Activated T-cell treated with anti-CD3 and anti-CD28 coated beads for 1 hour (primary cell): Measurements from ENCODE around the gene OCIAD2.
"Not testable (repeated sequence)": the region's sequence is repeated elsewhere in the genome, so short reads cannot be mapped to it uniquely, and the experiment has no call there.

Experiments
- DNase-seq: peaks from one replicate; pipeline ENCODE4 v3.0.0-alpha.2; 2020; ENCODE audit warnings: low read depth

OCIAD2 gene

DNA sequence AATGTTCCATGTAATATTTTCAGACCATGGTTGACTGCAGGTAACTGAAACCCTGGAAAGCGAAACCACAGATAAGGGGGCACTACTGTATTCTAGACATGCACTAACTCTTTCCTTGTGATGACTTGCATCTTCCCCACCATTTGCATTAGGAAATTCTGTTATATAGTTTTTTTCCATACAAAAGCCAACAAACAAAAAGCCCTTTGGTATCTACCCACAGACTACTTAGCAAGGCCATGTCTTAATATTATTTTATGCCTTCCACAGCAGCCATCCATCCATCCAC, 52.2 kb downstream of the OCIAD2 start:
- DNase-seq, result no peak

DNA sequence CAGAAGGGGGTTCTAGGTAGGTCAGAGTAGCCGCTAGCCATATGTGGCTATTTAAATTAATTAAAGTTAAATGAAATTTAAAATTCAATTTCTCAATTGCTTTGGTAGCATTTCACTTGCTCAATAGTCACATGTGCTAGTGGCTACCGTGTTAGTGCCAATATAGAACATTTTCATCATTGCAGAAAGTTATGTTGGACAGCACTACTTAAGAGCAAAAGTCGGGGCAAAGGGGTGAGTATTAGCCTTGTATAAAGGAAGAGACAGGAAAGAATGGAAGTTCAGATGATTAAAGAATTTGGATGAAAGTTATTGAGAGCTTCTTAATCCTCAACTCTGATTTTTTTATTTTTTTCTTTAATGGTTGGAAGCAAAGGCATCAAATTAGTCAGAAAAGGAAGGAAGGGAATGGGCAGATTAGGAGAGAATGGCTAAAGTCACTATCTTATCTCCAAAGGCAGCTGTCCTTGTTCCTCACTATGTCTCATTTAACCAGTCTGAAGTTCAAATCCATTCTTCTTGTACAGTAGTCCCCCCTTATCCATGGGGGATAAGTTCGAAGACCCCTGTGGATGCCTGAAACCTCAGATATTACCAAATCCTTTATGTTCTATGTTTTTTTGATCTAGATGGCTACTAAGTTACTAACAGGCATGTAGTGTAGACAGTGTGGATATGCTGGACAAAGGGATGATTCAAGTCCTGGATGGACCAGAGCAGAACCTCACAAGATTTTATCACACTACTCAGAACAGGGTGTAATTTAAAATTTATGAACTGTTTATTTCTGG, 52.8 kb downstream of the OCIAD2 start:
- no peak for DNase-seq

GRCh38 chr4:48851651-48852050, 54.9 kb downstream of the OCIAD2 start:
- DNase-seq, result no peak

GRCh38 chr4:48848799-48849198, 57.8 kb downstream of the OCIAD2 start:
- not testable (repeated sequence) for DNase-seq

DNA sequence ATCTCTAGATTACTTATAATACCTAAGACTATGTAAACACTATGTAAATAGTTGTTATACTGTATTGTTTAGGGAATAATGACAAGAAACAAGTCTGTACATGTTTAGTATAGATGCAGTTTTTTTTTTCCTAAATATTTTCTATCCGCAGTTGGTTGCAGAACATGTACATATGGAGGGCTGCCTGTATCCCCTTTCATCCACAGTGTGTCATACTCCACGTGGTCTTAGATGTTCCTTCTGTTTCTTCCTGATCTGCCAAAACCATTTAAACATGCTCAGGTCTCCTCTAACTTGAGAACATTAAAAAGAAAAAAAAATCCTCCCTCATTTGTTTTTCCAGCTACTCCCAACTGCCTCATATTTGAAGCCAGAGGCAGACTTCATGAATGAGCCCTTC, 61.7 kb downstream of the OCIAD2 start:
- DNase-seq, result no peak

- DNase-seq, result no peak
Measured at GRCh38 chr4:48841045-48841827, 65.3 kb downstream of the OCIAD2 start.

GRCh38 chr4:48836658-48837057, 69.9 kb downstream of the OCIAD2 start:
- DNase-seq, result no peak
